ENCODE data around the gene PPIA. TPM values are rescaled to one million over a fixed set of nuclear protein-coding genes. Genes with fewer than 3 reads are reported as not detected.

The PPIA gene
- polyA plus RNA-seq = 1,000 to 10,000 TPM; 2,627 to 4,215 (median 3,741) TPM

- peak within 1 kb of the TSS; percentile 94 to 99 (median 95) for H3K4me3 Mint-ChIP-seq
- peak; percentile 98 to 99 (median 99) for DNase-seq
- peak within 1 kb of the TSS; percentile 95 to 99 (median 96) for H3K27ac Mint-ChIP-seq
- H3K4me1 Mint-ChIP-seq = peaks cover 35 to 46% of the 10 kb centered on the region in 2 donors
- no peaks in the 10 kb centered on the region for H3K9me3 Mint-ChIP-seq
- peaks cover 18 to 22% (median 21%) of the 10 kb centered on the region in 3 donors for H3K36me3 Mint-ChIP-seq
- H3K27me3 Mint-ChIP-seq (ENCODE audit: low read depth in 3 of 3) = peaks cover 17 to 21% (median 18%) of the 10 kb centered on the region in 3 donors
Observed at GRCh38 chr7:44796504-44797328, at the start of gene PPIA. Gene PPIA (plus strand): TSS chr7:44796681. CDS start chr7:44796725, 44 bp downstream.

- H3K27ac Mint-ChIP-seq = peak within 1 kb of the TSS; percentile 64 to 88 (median 83)
- H3K4me1 Mint-ChIP-seq = peaks cover 34 to 40% of the 10 kb centered on the region in 2 donors
- H3K4me3 Mint-ChIP-seq = peak within 1 kb of the TSS; percentile 85 to 88 (median 86)
- peak; percentile 89 to 92 (median 92) for DNase-seq
- H3K9me3 Mint-ChIP-seq = no peaks in the 10 kb centered on the region
- no peaks in the 10 kb centered on the region for H3K36me3 Mint-ChIP-seq
- H3K27me3 Mint-ChIP-seq (ENCODE audit: low read depth in 3 of 3) = peaks cover 3 to 5% (median 3%) of the 10 kb centered on the region in 3 donors
Observed at GRCh38 chr7:44748045-44748947, 48.2 kb upstream of the PPIA start, which contains the start of gene ZMIZ2. Gene ZMIZ2 (plus strand): TSS chr7:44748847. CDS start chr7:44756250, 7,403 bp downstream.

GRCh38 chr7:44748948-44749731 is 47.3 kb upstream of the PPIA start:
- peaks cover 35 to 47% of the 10 kb centered on the region in 2 donors for H3K4me1 Mint-ChIP-seq
- no peaks in the 10 kb centered on the region for H3K36me3 Mint-ChIP-seq
- no peaks in the 10 kb centered on the region for H3K9me3 Mint-ChIP-seq
- H3K4me3 Mint-ChIP-seq = peak overlapping the region; percentile 85 to 87 (median 86)
- H3K27ac Mint-ChIP-seq = peak overlapping the region; percentile 6 to 88 (median 76)
- peaks cover 0 to 5% (median 3%) of the 10 kb centered on the region in 3 donors for H3K27me3 Mint-ChIP-seq (ENCODE audit: low read depth in 3 of 3)
- peak in 1 of 3 donors; percentile 19 for DNase-seq

GRCh38 chr7:44749992-44750391 is 46.5 kb upstream of the PPIA start:
- peaks cover 0 to 5% (median 3%) of the 10 kb centered on the region in 3 donors for H3K27me3 Mint-ChIP-seq (ENCODE audit: low read depth in 3 of 3)
- H3K4me1 Mint-ChIP-seq = peaks cover 42 to 47% of the 10 kb centered on the region in 2 donors
- peak overlapping the region; percentile 85 to 87 (median 86) for H3K4me3 Mint-ChIP-seq
- no peaks in the 10 kb centered on the region for H3K36me3 Mint-ChIP-seq
- no peaks in the 10 kb centered on the region for H3K9me3 Mint-ChIP-seq
- peak overlapping the region; percentile 51 to 88 (median 77) for H3K27ac Mint-ChIP-seq
- DNase-seq = no peak

GRCh38 chr7:44750424-44750823 is 46.1 kb upstream of the PPIA start:
- DNase-seq = no peak
- no peaks in the 10 kb centered on the region for H3K9me3 Mint-ChIP-seq

GRCh38 chr7:44750921-44751571 is 45.4 kb upstream of the PPIA start:
- Mint-ChIP-seq H3K4me1 (peaks cover 47% of the 10 kb centered on the region in 2 donors), H3K36me3 (no peaks in the 10 kb centered on the region), H3K9me3 (no peaks in the 10 kb centered on the region), H3K4me3 (peak overlapping the region; percentile 58 to 87 (median 86)), H3K27me3 (ENCODE audit: low read depth in 3 of 3) (peaks cover 0 to 5% (median 3%) of the 10 kb centered on the region in 3 donors), H3K27ac (peak overlapping the region; percentile 51 to 88 (median 75))
- peak in 2 of 3 donors; percentile 13 to 30 for DNase-seq

More at GRCh38 chr7:44750424-44750823, 46.1 kb upstream of the PPIA start:
- Mint-ChIP-seq H3K27me3 (ENCODE audit: low read depth in 3 of 3) (peaks cover 0 to 5% (median 3%) of the 10 kb centered on the region in 3 donors), H3K4me3 (peak overlapping the region; percentile 85 to 87 (median 86)), H3K36me3 (no peaks in the 10 kb centered on the region), H3K4me1 (peaks cover 46 to 47% of the 10 kb centered on the region in 2 donors), H3K27ac (peak overlapping the region; percentile 51 to 88 (median 75))

- no peak for DNase-seq
- H3K27me3 Mint-ChIP-seq (ENCODE audit: low read depth in 3 of 3) = peaks cover 0 to 5% (median 3%) of the 10 kb centered on the region in 3 donors
- no peak overlapping the region for H3K4me3 Mint-ChIP-seq
- H3K36me3 Mint-ChIP-seq = no peaks in the 10 kb centered on the region
- H3K4me1 Mint-ChIP-seq = peaks cover 42 to 43% of the 10 kb centered on the region in 2 donors
- peak overlapping the region in 1 of 6 donors; percentile 22 for H3K27ac Mint-ChIP-seq
- H3K9me3 Mint-ChIP-seq = no peaks in the 10 kb centered on the region
Observed at GRCh38 chr7:44752822-44753221, 43.7 kb upstream of the PPIA start.

- Mint-ChIP-seq H3K4me3 (no peak overlapping the region), H3K9me3 (no peaks in the 10 kb centered on the region), H3K27me3 (ENCODE audit: low read depth in 3 of 3) (peaks cover 0 to 5% (median 0%) of the 10 kb centered on the region in 3 donors), H3K36me3 (peaks cover 0 to 5% (median 4%) of the 10 kb centered on the region in 3 donors), H3K27ac (no peak overlapping the region), H3K4me1 (peaks cover 32 to 33% of the 10 kb centered on the region in 2 donors)
- no peak for DNase-seq
Observed at GRCh38 chr7:44754802-44755697, 41.4 kb upstream of the PPIA start.

- peaks cover 22 to 24% of the 10 kb centered on the region in 2 donors for H3K4me1 Mint-ChIP-seq
- H3K4me3 Mint-ChIP-seq = no peak overlapping the region
- H3K27me3 Mint-ChIP-seq (ENCODE audit: low read depth in 3 of 3) = peaks cover 0 to 3% (median 1%) of the 10 kb centered on the region in 3 donors
- DNase-seq = no peak
- no peak overlapping the region for H3K27ac Mint-ChIP-seq
- H3K9me3 Mint-ChIP-seq = no peaks in the 10 kb centered on the region
- H3K36me3 Mint-ChIP-seq = peaks cover 0 to 10% (median 8%) of the 10 kb centered on the region in 3 donors
Observed at GRCh38 chr7:44755698-44756627, 40.5 kb upstream of the PPIA start.

- Mint-ChIP-seq H3K27me3 (ENCODE audit: low read depth in 3 of 3) (peaks cover 0 to 3% (median 0%) of the 10 kb centered on the region in 3 donors), H3K9me3 (no peaks in the 10 kb centered on the region)
Observed at GRCh38 chr7:44756904-44757303, 39.6 kb upstream of the PPIA start.

GRCh38 chr7:44757311-44757710 is 39.2 kb upstream of the PPIA start:
- Mint-ChIP-seq H3K4me3 (no peak overlapping the region), H3K36me3 (peaks cover 4 to 19% (median 12%) of the 10 kb centered on the region in 3 donors), H3K9me3 (no peaks in the 10 kb centered on the region), H3K27me3 (ENCODE audit: low read depth in 3 of 3) (peaks cover 0 to 3% (median 0%) of the 10 kb centered on the region in 3 donors), H3K4me1 (peaks cover 13 to 18% of the 10 kb centered on the region in 2 donors), H3K27ac (no peak overlapping the region)
- no peak for DNase-seq

More at GRCh38 chr7:44756904-44757303, 39.6 kb upstream of the PPIA start:
- Mint-ChIP-seq H3K4me1 (peaks cover 16 to 19% of the 10 kb centered on the region in 2 donors), H3K27ac (no peak overlapping the region), H3K36me3 (peaks cover under 1 to 15% (median 8%) of the 10 kb centered on the region in 3 donors), H3K4me3 (no peak overlapping the region)
- no peak for DNase-seq
